ENCODE data around the gene SLC8B1.

SLC8B1 gene

DNA sequence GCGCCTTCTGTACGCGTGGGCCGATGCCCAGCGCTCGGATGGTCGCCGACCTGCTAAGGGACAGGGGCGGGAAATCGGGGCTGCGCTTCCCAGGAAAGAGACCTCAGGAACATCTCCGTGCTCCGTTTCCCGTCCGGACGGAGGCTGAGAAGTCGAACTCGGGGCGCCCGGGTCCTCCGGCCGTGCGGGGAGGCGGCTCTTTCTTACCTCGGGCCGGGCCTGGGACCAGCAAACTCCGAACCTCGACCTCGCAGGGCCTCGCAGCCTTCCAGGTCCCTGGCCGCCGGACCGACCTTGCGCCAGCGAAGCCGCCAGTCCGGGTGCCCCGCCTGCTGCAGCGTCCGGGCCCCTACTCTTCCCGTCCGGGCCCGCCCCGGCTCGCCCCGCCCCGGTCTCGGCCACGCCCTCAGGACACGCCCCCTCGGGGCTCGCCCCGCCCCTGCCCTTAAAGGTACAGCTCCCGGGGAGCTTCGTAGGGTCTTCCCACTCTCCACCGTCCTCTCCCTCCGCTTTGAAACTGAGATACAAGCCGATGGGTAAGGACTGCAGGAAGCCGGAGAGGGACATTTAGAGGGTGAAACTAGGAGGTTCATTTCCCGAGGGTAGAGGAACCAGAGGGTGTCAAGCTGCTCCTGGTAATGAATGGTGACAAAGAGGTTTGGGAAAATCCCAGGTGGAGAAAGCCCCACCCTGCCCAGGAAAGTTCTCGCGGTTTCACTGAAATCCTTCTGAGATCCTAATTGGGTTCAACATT, at the start of gene SLC8B1:
TSS of gene SLC8B1 (minus strand) at position 324 of the 754 bp plus-strand sequence. CDS start 2,231 bp downstream, outside the sequence.
- peak; percentile 73 for DNase-seq

DNA sequence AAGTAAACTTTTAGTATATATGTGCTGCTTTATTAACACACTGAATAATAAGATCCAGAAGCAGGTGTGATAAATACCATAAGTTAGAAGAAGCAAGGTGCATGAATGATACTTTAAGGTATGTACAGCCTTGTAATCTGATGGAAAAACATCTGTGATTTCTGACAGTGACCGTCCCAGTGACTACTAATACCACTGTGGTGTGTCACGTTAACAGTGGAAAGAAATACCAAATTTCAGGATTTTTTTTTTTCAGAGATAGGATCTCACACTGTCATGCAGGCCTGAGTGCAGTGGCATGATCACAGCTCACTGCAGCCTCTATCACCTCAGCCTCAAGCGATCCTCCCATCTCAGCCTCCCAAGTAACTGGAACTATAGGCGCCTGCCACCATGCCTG, 47.3 kb upstream of the SLC8B1 start:
- no peak for DNase-seq

DNA sequence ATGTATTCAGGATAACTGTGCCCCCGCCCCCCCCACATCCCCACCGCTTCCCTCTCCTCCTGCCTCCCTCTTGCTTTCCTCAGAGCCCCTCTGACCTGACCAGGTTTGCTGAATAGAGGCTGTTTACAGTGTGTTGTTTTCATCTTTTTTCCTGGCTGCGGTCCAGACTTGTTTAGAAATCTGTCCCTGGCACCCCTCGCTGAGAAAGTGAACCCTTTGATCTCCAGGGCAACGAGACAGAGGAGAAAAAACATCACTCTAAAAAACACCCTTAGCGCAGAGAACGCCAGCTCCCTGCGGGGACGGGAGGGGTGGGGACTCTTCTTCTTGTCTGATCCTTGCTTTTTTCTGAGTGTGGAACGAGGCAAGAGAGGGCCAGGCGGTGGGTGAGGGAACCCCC, 46.3 kb upstream of the SLC8B1 start:
- DNase-seq = no peak

DNA sequence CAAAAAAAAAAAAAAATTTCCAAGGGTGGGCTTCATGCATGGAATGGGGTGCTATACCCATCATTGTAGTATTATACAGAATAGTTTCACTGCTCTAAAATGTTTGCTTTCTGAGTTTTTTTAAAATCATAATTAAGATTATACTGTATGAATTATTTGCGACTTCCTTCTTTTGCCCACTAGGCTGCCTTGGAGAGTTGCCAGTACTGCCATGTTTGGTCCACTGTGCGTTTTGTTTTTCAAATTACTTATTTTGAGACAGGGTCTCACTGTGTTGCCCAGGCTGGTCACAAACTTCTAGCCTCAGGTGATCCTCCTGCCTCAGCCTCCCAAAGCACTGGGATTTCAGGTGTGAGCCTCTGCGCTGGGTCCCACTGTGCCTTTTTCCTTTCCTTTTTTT, 43.4 kb upstream of the SLC8B1 start:
- no peak for DNase-seq

DNA sequence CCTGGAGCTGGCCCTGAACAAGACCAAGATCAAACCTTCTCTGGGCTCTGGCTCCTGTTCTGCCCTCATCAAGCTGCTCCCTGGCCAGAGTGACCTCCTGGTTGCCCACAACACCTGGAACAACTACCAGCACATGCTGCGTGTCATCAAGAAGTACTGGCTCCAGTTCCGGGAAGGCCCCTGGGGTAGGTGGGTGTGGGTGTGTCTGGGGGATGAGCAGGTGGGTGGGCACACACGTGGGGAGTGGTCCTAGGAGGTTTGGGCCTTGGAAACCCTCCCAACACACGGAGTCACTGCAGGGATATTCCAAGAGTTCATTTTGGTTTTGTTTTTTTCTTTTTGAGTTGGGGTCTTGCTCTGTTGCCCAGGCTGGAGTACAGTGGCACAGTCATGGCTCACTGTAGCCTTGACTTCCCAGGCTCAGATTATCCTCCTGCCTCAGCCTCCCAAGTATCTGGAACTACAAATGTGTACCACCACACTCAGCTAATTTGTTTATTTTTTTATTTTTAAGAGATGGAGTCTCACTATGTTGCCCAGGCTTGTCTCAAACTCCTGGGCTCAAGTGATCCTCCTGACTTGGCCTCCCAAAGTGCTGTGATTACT, 40.0 kb upstream of the SLC8B1 start:
- no peak for DNase-seq

DNA sequence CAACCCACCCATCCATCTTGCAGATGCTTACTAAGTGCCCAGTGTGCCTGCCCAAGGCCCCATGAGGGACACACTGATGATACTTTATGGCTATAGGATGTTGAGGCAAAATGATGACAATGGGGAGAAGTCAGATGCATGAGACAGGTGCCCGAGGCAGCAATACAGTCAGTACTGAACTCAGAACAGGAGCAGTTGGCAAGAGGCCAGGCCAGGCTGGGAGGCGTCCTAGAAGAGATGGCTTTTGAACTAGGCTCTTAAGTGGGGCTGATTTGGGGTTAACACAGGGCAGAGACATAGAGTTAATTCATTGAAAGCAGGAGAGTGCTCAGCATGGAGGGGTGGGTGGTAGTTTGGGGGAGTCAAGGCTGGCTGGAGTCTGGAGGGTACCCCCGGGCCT, 39.1 kb upstream of the SLC8B1 start:
- peak; percentile 46 for DNase-seq

DNA sequence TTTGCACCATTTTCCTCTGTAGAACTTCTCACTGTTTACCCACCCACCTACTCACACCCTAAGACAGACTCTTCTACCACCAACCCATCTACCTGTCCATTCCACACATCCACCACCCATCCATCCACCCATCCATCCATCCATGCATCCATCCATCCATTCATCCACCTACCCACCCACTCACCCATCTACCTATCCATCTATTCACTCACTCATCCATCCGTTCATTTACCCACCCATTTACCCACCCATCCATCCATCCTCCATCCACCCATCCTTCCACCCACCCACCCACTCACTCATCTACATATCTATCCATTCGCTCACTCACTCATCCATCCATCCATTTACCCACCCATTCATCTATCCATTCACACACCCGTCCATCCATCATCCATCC, 38.5 kb upstream of the SLC8B1 start:
- DNase-seq = no peak

DNA sequence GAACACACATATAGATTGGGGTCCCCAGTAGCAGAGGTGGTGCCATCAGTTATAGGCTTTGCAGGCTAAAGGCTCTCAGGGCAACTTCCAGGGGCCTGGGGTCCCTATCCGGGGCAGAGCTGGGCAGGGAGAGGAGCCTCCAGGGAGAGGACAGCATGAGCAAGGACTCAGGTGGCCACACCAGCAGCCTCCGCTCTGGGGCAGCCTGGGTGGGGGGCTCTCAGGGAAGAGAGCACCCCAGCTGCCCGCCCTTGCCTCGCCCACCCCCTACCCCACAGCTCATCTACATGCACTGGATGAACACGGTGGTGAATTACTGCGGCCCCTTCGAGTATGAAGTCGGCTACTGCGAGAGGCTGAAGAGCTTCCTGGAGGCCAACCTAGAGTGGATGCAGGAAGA, 37.5 kb upstream of the SLC8B1 start:
- no peak for DNase-seq

DNA sequence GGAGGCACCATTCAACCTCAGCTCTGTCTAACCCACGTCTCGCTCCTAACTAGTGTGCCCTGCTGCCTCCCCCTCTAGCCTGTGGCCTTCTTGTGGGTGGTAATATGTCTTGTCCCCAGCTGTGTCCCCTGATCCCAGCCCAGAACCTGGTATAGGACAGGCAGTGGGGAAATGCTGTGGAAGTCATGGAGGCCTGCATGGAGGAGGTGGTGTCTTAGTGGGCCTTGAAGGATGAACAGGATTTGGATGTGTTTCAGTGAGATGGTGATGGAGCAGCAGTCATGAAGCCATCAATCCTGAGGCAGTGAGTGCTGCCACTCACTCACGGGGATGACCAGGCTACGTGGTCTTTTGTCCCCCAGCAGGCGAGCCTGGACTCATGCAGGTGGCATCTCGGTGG, 36.9 kb upstream of the SLC8B1 start:
- DNase-seq = no peak

DNA sequence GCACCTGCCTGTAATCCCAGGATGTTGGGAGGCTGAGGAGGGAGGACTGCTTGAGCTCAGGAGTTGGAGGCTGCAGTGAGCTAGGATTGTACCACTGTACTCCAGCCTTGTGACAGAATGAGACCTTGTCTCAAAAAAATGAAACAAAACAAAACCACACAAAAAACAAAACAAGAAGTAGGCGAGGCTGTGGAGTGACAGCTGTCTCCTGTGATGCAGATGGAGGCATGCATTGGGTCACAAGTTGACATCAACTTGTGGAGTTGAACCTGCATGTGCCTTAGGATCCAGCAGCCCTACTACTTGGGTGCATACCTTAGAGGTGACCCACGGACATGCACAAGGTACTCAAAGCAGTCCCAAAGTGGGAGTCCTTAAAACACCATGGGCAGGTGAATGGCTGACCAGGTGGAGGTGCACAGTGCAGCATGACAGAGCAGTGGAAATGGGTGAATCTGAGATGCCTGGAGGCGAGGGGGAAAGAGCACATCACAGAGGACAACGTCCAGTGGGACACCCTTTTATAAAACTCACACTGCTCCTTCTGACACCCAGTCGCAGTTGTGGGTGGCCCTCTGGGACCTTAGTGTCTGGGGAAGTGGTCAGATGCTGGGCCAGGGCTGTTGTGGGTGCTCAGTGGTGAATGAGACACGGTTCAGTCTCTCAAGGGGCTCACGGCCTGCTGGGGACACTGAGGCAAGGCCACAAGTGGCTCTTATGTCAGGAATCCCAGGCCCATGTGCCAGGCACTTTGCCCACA, 36.2 kb upstream of the SLC8B1 start:
- no peak for DNase-seq

DNA sequence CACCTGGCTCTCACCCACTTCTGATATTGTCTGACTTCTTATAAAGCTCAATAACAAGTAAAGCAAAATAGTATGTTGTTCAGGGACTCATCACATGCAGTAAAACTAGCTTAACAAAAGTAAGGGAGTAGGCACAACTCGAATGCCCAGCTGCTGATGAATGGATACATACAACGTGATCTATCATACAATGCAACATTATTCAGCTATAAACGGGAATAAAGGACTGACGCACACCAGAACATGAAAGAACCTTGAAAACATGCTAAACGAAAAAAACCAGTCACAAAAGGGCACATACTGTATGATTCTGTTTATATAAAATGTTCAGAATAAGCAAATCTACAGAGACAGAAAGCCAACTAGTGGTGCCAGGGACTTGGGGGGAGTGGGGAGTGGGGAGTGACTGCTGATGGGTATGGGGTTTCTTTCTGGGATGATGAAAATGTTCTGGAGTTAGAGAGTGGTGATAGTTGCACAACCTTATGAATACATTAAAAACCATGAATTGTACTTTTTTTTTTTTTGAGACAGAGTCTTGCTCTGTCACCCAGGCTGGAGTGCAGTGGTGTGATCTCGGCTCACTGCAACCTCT, 34.6 kb upstream of the SLC8B1 start:
- DNase-seq = no peak

DNA sequence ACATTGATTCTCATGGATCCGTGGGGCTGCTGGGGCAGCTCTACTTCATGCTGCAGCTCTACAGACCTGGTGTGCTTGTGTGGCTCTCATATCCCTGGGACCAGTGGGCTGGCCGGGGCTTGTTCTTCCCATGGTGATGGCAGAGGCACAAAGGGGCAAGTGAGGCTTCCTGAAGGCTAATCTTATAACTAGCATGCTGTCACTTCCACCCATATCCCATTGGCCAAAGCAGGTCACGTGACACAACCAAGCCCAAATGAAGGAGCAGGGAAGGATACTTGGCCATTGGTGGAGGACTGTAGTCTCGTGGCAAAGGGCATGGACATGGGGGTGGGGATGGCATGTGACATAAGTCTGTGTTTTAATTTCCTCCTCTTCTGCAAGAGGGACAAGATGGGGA, 33.4 kb upstream of the SLC8B1 start:
- DNase-seq = peak; percentile 35

DNA sequence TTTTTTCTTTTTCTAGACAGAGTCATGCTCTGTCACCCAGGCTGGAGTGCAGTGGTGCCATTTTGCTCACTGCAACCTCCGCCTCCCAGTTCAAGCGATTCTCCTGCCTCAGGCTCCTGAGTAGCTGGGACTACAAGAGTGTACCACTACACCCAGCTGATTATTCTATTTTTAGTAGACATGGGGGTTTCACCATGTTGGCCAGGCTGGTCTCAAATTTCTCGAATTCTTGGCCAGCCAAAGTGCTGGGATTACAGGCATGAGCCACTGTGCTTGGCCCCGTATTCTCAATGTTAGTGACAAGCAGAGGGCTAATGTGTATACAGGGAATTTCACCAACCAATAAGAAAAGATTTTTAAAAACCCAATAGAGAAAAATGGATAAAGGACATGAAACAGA, 31.9 kb upstream of the SLC8B1 start:
- DNase-seq = no peak

DNA sequence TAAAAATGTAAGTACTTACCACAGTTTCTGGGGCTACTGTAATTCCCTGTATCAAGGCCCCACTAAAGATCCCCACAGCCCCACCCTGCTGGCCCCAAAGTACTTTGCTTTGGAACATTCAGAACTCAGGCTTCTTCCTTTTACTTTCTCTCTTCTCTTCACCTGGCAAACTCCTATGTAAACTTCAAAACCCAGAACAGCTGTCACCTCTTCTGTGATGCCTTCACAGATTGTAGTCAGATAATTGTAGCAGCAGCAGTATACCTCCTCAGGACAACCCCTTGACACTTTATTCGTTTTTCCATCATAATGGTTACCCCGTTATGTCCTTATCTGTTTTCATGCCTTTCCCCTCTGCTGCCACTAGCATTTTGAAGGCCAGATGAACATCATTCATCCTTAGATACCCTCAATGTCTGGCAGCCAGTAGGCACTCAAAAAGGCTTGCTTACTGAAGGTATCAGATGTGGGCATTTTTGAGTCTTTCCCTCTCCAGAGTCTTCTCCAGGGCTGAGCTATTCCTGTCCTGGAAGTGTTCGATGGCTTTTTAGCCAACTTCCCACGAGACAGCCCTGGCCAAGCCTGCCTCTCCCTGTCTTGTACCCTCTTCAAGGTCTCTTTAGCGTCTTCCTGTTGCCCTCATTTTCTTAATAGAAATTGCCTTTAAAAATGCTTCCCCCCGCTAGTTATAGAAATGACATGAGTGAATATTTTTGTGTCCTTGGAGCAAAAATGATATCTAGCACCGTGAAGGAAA, 30.9 kb upstream of the SLC8B1 start:
- DNase-seq = no peak

DNA sequence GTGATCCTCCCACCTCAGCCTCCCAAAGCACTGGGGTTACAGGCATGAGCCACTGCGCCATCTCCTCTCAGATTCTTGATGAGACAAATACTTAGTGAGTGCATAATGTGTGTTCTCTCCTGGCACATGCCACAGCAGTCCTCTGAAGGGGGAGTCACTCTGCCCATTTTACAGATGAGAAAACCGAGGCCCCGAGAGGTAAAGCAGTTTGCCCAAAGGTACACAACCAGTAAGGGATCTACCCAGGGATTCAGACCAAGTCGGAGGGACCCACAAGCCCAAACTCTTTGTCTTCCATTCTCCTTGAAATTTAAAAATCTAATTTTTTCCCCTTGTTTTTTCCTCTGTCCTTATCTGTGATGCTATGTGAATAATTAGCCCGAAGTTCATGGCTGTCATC, 29.8 kb upstream of the SLC8B1 start:
- no peak for DNase-seq

DNA sequence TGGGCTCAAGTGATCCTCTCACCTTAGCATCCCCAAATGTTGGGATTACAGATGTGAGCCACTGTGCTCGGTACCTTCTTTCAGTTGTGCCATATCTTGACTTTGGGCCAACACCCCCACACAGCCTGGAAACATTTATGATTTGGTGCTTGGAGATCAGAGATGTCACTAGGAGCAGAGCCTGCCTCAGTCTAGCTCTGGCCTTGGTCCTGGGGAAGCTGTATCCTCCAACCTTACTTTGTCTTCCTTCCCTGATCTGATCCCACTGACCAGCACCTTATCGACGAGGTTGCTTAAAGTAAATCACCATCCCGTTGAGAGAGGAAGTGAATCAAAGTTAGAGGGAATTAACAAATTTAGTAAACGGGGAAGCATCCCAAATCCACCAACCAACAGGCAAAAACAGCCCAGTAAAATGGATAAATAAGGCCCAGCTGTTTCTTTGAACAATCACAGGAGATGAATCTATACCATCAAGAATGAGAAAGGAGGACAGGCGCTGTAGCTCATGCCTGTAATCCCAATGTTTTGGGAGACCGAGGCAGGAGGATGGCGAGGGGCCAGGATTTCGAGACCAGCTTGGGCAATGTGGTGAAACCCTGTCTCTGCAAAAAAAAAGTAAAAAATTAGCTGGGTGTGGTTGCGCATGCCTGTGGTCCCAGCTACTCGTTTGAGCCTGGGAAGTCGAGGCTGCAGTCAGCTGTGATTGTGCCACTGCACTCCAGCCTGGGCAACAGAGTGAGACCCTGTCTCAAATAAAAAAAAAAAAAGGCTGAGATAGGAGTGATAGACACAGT, 26.9 kb upstream of the SLC8B1 start:
- no peak for DNase-seq

DNA sequence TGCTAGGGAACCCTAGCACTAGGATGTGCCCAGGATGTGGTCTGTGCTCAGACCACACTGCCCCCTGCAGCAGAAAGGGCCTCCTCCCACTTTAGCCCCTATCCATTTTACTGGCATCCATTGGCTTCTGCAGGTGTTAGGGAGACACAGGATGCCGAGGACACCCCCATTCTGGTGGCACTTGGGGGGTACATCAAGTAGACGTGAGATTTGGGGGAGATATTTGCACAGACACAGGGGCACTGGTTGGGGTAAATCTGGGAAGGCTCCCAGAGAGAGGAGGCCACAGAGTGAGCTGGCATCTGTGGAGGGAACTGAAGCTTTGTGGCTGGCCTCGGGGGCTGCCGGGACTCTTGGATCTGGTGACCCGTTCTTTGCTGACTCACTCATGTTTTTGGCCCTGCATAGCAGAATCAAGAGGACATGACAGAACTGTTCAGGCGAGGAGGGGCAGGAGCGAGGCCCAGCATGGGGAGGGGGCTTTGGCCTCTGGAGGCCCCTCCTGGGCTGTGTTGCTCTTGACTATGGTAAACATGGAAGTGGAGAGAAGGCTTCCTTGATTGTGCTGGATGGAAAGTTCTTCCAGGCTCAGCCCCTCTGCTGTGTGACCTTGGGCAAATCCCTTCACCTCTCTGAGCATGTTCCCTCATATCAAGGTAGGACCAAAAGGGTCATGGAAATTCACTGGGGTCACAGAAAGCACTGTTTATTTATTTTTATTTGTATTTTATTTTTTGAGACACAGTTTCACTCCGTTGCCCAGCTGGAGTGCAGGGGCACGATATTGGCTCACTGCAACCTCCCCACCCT, 25.2 kb upstream of the SLC8B1 start:
- DNase-seq = no peak

DNA sequence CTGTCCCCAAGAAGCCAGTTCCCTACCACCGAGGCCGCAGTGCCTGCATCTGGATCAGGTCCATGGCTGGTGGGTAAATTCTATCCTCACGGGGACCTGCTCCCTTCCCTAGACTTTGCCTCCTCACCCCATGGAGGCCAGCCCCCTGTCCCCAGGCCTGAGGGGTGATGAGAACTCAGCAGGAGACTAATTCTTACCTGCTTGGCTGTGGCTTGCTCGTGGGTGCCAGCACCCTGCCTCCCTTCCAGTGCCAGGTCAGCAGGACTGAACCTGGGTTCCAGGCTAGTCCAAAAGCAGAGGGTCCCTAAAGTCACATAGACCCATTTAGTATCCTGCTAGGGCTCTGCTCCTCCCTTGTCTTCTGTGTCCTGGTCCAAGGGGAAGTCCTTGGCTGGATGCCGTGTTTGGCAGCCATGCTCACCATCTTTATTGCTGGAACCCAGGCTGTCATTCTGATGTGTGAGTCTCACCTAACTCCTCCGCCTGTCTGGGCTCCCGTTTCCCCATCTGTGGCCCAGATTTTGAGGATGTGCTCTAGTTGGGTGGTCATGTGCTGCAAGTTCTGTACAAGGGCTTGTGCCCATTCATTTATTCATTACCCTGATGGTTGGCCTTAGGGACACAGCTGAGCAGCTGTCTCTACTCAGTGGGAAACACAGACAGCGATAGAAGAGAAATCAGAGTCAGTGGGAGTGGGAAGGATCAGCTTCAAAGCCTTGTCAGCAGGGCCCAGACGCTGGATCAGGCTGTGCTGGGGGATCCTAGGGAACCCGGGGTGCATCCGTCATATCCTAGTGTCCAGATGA, 24.4 kb upstream of the SLC8B1 start:
- no peak for DNase-seq

DNA sequence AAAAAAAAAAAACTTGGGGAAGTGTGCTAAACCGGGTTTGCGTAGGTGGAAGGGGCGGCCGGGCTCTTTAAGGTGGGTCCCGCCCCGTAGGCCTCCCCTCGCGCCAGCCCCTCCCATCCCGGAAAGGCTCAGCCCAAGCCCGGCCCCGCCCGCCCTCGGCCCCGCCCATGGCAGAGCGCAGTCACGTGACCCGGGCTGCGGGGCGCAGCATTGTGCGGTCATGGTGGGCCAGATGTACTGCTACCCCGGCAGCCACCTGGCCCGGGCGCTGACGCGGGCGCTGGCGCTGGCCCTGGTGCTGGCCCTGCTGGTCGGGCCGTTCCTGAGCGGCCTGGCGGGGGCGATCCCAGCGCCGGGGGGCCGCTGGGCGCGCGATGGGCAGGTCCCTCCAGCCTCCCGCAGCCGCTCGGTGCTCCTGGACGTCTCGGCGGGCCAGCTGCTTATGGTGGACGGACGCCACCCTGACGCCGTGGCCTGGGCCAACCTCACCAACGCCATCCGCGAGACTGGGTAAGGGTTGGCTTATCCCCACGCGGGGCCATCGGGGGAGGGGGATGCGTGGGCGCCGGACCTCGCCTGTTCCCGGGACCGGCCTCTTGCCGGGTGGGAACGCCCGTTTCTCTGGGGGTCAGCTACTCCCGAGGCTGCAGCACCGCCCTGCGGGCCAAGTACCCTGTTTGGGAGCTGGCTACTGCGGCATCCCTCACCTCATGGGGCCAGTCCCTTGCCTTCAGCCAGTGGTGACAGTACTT, 23.6 kb upstream of the SLC8B1 start, which contains the start of gene PLBD2:
TSS of gene PLBD2 (plus strand) at position 207 of the 752 bp plus-strand sequence. CDS start at position 221, 14 bp downstream.
- DNase-seq = peak; percentile 92

Measured in hematopoietic multipotent progenitor cell treated with erythropoietin and hydrocortisone succinate and interleukin-3 and kit ligand, for 8 days (in vitro differentiated cells).